Measurements from ENCODE around the gene AIRE.
"Not testable (repeated sequence)": the region's sequence is repeated elsewhere in the genome, so short reads cannot be mapped to it uniquely, and the experiment has no call there.

AIRE gene

DNA sequence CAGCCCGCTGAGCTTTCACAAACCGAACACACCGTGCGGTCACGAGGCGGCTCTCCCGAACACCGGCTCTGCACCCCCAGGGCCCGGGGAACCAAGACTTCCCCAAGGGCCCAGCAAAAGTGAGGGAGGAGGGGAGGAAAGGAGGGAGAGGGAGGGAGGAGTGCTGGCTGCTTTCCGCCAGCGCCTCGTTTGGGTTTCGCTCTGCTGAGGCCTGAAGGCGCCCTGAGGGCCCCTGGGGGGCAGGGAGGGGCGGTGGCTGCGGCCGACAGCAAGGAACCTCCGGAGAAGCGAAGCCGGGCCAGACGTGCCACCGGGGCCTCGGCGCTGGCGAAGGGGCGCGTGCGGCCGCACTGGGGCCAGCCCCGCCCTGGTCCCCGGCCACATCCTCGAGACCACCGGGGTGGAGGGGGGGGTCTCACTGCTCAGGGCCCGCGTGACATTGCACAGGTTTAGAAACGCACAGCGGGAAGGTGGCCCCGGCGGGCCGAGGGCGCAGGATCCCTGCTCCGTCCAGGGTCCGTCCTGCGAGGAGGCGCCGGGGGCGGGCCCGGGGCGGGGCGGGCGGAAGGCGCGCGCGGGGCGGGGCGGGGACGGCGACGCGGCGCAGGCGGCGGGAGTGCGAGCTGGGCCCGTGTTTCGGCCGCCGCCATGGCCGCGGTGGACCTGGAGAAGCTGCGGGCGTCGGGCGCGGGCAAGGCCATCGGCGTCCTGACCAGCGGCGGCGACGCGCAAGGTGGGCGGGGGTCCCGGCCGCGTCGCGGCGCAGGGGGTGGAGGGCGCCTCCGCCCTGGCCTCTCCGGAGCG is 14.0 kb downstream of the AIRE start, which contains the start of gene PFKL:
Gene PFKL, plus strand, starts transcription at position 596 of the 804 bp plus-strand sequence. Its CDS starts 53 bp downstream, at position 649.
- H2AFZ ChIP-seq: peak within 1 kb of the TSS; percentile 86
- no peaks in the 10 kb centered on the region for H3K79me2 ChIP-seq
- no peaks in the 10 kb centered on the region for H3K36me3 ChIP-seq (ENCODE audit: control insufficient read depth, insufficient read depth, low read length)
- TF ChIP-seq, protein P1, sequence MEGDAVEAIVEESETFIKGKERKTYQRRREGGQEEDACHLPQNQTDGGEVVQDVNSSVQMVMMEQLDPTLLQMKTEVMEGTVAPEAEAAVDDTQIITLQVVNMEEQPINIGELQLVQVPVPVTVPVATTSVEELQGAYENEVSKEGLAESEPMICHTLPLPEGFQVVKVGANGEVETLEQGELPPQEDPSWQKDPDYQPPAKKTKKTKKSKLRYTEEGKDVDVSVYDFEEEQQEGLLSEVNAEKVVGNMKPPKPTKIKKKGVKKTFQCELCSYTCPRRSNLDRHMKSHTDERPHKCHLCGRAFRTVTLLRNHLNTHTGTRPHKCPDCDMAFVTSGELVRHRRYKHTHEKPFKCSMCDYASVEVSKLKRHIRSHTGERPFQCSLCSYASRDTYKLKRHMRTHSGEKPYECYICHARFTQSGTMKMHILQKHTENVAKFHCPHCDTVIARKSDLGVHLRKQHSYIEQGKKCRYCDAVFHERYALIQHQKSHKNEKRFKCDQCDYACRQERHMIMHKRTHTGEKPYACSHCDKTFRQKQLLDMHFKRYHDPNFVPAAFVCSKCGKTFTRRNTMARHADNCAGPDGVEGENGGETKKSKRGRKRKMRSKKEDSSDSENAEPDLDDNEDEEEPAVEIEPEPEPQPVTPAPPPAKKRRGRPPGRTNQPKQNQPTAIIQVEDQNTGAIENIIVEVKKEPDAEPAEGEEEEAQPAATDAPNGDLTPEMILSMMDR (IDR thresholded peaks at IDR 0.05): no peak
- H3K9me3 ChIP-seq (ENCODE audit: control insufficient read depth, low read length): no peaks in the 10 kb centered on the region
- H3K4me2 ChIP-seq (ENCODE audit: low read length): peak within 1 kb of the TSS; percentile 94
- H3K27me3 ChIP-seq (ENCODE audit: control insufficient read depth, insufficient read depth, low read length): no peaks in the 10 kb centered on the region
- H3K27ac ChIP-seq: peak within 1 kb of the TSS; percentile 79
- H3K4me3 ChIP-seq (ENCODE audit: low read depth, low read length): peak within 1 kb of the TSS; percentile 70
- peak within 1 kb of the TSS; percentile 53 for H3K9ac ChIP-seq
- peaks cover 3% of the 10 kb centered on the region for H3K4me1 ChIP-seq

GRCh38 chr21:44300262-44300959 is 14.7 kb downstream of the AIRE start:
- Histone ChIP-seq H3K79me2 (no peaks in the 10 kb centered on the region), H3K4me2 (ENCODE audit: low read length) (peak overlapping the region; percentile 66), H3K4me1 (peaks cover 3% of the 10 kb centered on the region), H3K9me3 (ENCODE audit: control insufficient read depth, low read length) (no peaks in the 10 kb centered on the region), H3K27me3 (ENCODE audit: control insufficient read depth, insufficient read depth, low read length) (no peaks in the 10 kb centered on the region), H3K36me3 (ENCODE audit: control insufficient read depth, insufficient read depth, low read length) (no peaks in the 10 kb centered on the region), H3K4me3 (ENCODE audit: low read depth, low read length) (peak overlapping the region; percentile 53), H3K9ac (peak overlapping the region; percentile 11), H2AFZ (peak overlapping the region; percentile 75), H3K27ac (peak overlapping the region; percentile 54)
- TF ChIP-seq, protein P1 (IDR thresholded peaks at IDR 0.05): no peak

DNA sequence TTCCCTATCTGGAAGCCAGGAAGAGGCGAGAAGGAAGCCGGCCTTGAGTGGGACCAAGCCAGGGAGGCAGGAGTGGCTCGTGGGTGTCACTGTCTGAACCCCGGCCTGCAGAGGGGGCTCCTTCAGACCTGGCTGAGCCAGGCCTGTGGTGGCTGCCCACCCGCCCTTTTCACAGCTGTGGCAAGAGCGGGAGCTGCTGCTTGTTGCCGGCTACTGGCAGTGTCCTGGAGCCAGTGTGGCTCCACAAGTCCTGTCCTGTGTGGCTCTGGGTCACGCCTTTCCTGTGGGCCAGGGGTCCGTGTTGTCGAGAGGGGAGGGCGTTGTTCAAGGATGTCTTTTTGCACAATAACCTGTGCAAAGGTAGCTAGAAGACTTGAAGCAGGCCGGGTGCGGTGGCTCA is 15.5 kb downstream of the AIRE start:
- TF ChIP-seq, protein P1 (IDR thresholded peaks at IDR 0.05): no peak
- no peaks in the 10 kb centered on the region for H3K36me3 ChIP-seq (ENCODE audit: control insufficient read depth, insufficient read depth, low read length)
- no peaks in the 10 kb centered on the region for H3K27me3 ChIP-seq (ENCODE audit: control insufficient read depth, insufficient read depth, low read length)
- H3K27ac ChIP-seq: no peak overlapping the region
- no peaks in the 10 kb centered on the region for H3K79me2 ChIP-seq
- H3K4me3 ChIP-seq (ENCODE audit: low read depth, low read length): peak overlapping the region; percentile 53
- peaks cover 3% of the 10 kb centered on the region for H3K4me1 ChIP-seq
- no peaks in the 10 kb centered on the region for H3K9me3 ChIP-seq (ENCODE audit: control insufficient read depth, low read length)
- H2AFZ ChIP-seq: no peak overlapping the region
- no peak overlapping the region for H3K9ac ChIP-seq
- peak overlapping the region; percentile 66 for H3K4me2 ChIP-seq (ENCODE audit: low read length)

- TF ChIP-seq, protein P1 (IDR thresholded peaks at IDR 0.05): no peak
- Histone ChIP-seq H3K9ac (no peak overlapping the region), H3K4me1 (peaks cover 3% of the 10 kb centered on the region), H3K79me2 (no peaks in the 10 kb centered on the region), H3K4me2 (ENCODE audit: low read length) (no peak overlapping the region), H3K36me3 (ENCODE audit: control insufficient read depth, insufficient read depth, low read length) (no peaks in the 10 kb centered on the region), H3K9me3 (ENCODE audit: control insufficient read depth, low read length) (no peaks in the 10 kb centered on the region), H3K4me3 (ENCODE audit: low read depth, low read length) (no peak overlapping the region), H3K27ac (no peak overlapping the region), H3K27me3 (ENCODE audit: control insufficient read depth, insufficient read depth, low read length) (no peaks in the 10 kb centered on the region), H2AFZ (no peak overlapping the region)
Observed at GRCh38 chr21:44301961-44302406, 16.3 kb downstream of the AIRE start.

DNA sequence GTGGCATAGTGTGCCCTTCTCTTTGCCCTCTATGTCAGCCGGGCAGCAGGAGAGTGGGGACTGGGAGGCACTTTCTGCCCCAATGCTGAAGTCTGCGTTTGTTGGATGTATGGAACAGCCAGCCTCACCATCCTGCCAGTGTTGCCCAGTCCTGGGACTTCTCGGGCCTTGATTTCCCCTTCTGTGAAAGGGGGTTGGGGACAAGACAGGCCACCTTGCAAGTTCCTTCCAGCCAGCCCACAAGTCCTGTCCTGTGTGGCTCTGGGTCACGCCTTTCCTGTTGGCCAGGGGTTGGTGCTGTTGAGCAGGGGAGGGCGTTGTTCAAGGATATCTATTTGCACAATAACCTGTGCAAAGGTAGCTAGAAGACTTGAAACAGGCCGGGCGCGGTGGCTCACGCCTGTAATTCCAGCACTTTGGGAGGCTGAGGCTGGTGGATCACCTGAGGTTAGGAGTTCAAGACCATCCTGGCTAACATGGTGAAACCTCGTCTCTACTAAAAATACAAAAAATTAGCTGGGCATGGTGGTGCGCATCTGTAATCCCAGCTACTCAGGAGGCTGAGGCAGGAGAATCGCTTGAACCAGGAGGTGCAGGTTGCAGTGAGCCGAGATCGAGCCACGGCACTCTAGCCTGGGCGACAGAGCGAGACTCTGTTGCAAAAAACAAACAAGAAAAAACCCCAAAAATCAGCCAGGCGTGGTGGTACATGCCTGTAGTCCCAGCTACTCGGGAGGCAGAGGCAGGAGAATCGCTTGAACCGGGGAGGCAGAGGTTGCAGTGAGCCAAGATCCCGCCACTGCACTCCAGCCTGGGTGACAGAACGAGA is 17.1 kb downstream of the AIRE start:
- H3K36me3 ChIP-seq (ENCODE audit: control insufficient read depth, insufficient read depth, low read length); H3K9ac ChIP-seq; H3K4me3 ChIP-seq (ENCODE audit: low read depth, low read length); H3K27ac ChIP-seq; H3K9me3 ChIP-seq (ENCODE audit: control insufficient read depth, low read length); H3K27me3 ChIP-seq (ENCODE audit: control insufficient read depth, insufficient read depth, low read length); H2AFZ ChIP-seq; H3K4me2 ChIP-seq (ENCODE audit: low read length); H3K79me2 ChIP-seq; H3K4me1 ChIP-seq: not testable (repeated sequence)
